Loucy (cell line): Measurements from ENCODE around the gene SLC25A15.
"Not testable (repeated sequence)": the region's sequence is repeated elsewhere in the genome, so short reads cannot be mapped to it uniquely, and the experiment has no call there.

Source experiments
- H2AFZ ChIP-seq: fragments of 200-600 bp; sonication (generic); 2 replicates; pipeline ENCODE4 v1.6.0; 2016; ENCODE audit warnings: antibody characterized with exemption, mild to moderate bottlenecking, low read length, moderate library complexity
- H3F3A ChIP-seq: fragments of 200-600 bp; 2 replicates; pipeline ENCODE4 v1.6.0; 2016; ENCODE audit warnings: antibody characterized with exemption, low read depth, mild to moderate bottlenecking
- H3K27me3 ChIP-seq: fragments of 200-600 bp; sonication (generic); 2 replicates; pipeline ENCODE4 v1.6.1; 2014; ENCODE audit warnings: low read length, mild to moderate bottlenecking; ENCODE audit not compliant: insufficient read depth, poor library complexity, severe bottlenecking
- H3K36me3 ChIP-seq: fragments of 200-600 bp; sonication (generic); 2 replicates; pipeline ENCODE4 v1.6.1; 2016; ENCODE audit warnings: low read length; ENCODE audit not compliant: insufficient read depth
- H3K4me1 ChIP-seq: fragments of 200-600 bp; sonication (generic); 2 replicates; pipeline ENCODE4 v1.5.1; 2014; ENCODE audit warnings: low read length, mild to moderate bottlenecking; ENCODE audit not compliant: insufficient read depth, poor library complexity, severe bottlenecking
- H3K4me2 ChIP-seq: fragments of 200-600 bp; sonication (generic); 2 replicates; pipeline ENCODE4 v1.6.0; 2014; ENCODE audit warnings: antibody characterized with exemption, low read length, low read depth, mild to moderate bottlenecking; ENCODE audit not compliant: poor library complexity, severe bottlenecking
- H3K4me3 ChIP-seq: fragments of 200-600 bp; sonication (generic); 2 replicates; pipeline ENCODE4 v1.5.1; 2014; ENCODE audit warnings: low read length, mild to moderate bottlenecking, mixed read lengths; ENCODE audit not compliant: poor library complexity, severe bottlenecking
- H3K79me2 ChIP-seq: fragments of 200-600 bp; sonication (generic); 2 replicates; pipeline ENCODE4 v1.6.1; 2014; ENCODE audit warnings: low read length; ENCODE audit not compliant: insufficient read depth
- H3K9ac ChIP-seq: fragments of 200-600 bp; sonication (generic); 2 replicates; pipeline ENCODE4 v1.6.0; 2014; ENCODE audit warnings: mild to moderate bottlenecking, low read depth, low read length, moderate library complexity; ENCODE audit not compliant: poor library complexity, severe bottlenecking
- H3K9me2 ChIP-seq: fragments of 200-600 bp; sonication (generic); replicated peaks from 2 replicates; pipeline ENCODE4 v1.6.1; 2016; ENCODE audit warnings: low read depth, low read length, mixed read lengths
- H3K9me3 ChIP-seq: fragments of 200-600 bp; sonication (generic); 2 replicates; pipeline ENCODE4 v1.6.1; 2014; ENCODE audit warnings: mild to moderate bottlenecking, antibody characterized with exemption, low read length, low read depth; ENCODE audit not compliant: insufficient read depth
- H4K20me1 ChIP-seq: fragments of 200-600 bp; sonication (generic); 2 replicates; pipeline ENCODE4 v1.6.0; 2014; ENCODE audit warnings: antibody characterized with exemption, low read length, mild to moderate bottlenecking; ENCODE audit not compliant: insufficient read depth, poor library complexity, severe bottlenecking
- EZH2phosphoT487 ChIP-seq: fragments of 200-600 bp; IDR thresholded peaks from 2 replicates; pipeline ENCODE4 v1.6.1; 2018; ENCODE audit warnings: antibody characterized with exemption, mild to moderate bottlenecking, moderate library complexity, borderline replicate concordance
- TF ChIP-seq, protein P1 (sequence below): fragments of 200-600 bp; sonication (generic); conservative IDR thresholded peaks from 2 replicates; pipeline ENCODE4 v1.5.1; 2014; ENCODE audit warnings: mild to moderate bottlenecking, antibody characterized with exemption, low read length

The SLC25A15 gene

DNA sequence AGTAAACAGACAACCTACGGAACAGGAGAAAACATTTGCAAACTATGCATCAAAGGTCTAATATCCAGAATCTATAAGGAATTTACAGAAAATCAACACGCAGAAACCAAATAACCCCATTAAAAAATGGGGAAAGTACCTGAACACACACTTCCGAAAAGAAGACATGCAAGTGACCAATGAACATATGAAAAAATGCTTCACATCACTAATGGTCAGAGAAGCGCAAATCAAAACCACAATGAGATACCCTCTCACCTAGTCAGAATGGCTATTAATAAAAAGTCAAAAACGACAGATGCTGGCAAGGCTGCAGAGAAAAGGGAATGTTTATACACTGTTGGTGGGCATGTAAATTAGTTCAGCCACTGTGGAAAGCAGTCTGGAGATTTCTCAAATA, 29.5 kb downstream of the SLC25A15 start:
- Histone ChIP-seq H3K79me2 (no peaks in the 10 kb centered on the region), H3K9me2 (no peaks in the 10 kb centered on the region), H2AFZ (no peak overlapping the region), H4K20me1 (no peaks in the 10 kb centered on the region), H3K9ac (no peak overlapping the region), H3K27me3 (no peaks in the 10 kb centered on the region), H3F3A (no peaks in the 10 kb centered on the region), H3K4me1 (no peaks in the 10 kb centered on the region), H3K4me3 (no peak overlapping the region), H3K4me2 (no peak overlapping the region), H3K36me3 (no peaks in the 10 kb centered on the region), H3K9me3 (no peaks in the 10 kb centered on the region)
- no peak for TF ChIP-seq EZH2phosphoT487
- TF ChIP-seq, protein P1, sequence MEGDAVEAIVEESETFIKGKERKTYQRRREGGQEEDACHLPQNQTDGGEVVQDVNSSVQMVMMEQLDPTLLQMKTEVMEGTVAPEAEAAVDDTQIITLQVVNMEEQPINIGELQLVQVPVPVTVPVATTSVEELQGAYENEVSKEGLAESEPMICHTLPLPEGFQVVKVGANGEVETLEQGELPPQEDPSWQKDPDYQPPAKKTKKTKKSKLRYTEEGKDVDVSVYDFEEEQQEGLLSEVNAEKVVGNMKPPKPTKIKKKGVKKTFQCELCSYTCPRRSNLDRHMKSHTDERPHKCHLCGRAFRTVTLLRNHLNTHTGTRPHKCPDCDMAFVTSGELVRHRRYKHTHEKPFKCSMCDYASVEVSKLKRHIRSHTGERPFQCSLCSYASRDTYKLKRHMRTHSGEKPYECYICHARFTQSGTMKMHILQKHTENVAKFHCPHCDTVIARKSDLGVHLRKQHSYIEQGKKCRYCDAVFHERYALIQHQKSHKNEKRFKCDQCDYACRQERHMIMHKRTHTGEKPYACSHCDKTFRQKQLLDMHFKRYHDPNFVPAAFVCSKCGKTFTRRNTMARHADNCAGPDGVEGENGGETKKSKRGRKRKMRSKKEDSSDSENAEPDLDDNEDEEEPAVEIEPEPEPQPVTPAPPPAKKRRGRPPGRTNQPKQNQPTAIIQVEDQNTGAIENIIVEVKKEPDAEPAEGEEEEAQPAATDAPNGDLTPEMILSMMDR = no peak

DNA sequence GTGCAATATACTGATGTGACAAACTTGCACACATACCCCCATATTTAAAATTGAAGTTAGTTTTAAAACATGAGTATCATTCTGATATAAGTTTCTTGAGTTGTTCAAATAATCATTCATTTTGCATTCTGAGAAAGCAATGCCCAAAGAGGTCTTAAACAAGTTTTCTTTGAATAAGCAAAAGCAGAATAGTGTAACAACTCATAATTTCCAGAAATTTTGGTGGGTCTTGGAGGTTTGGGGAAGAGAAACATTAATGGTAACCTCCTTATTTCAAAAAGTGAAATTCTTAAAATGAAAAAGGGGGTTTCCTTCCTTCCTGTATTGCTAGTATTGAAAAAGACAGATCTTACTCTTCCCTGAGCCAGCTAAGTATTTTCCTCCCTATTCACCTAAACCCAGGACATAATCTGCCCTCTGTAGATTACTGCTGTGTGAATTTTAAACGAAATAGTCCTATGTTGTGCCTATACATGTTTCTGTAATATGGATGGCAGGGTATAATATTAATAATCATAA, 30.4 kb downstream of the SLC25A15 start:
- Histone ChIP-seq H3K4me3 (no peak overlapping the region), H2AFZ (no peak overlapping the region), H3F3A (no peaks in the 10 kb centered on the region), H4K20me1 (no peaks in the 10 kb centered on the region), H3K79me2 (no peaks in the 10 kb centered on the region), H3K4me1 (no peaks in the 10 kb centered on the region), H3K9me3 (no peaks in the 10 kb centered on the region), H3K9me2 (no peaks in the 10 kb centered on the region), H3K27me3 (no peaks in the 10 kb centered on the region), H3K9ac (no peak overlapping the region), H3K36me3 (no peaks in the 10 kb centered on the region), H3K4me2 (no peak overlapping the region)
- TF ChIP-seq, protein P1 = no peak
- no peak for TF ChIP-seq EZH2phosphoT487

DNA sequence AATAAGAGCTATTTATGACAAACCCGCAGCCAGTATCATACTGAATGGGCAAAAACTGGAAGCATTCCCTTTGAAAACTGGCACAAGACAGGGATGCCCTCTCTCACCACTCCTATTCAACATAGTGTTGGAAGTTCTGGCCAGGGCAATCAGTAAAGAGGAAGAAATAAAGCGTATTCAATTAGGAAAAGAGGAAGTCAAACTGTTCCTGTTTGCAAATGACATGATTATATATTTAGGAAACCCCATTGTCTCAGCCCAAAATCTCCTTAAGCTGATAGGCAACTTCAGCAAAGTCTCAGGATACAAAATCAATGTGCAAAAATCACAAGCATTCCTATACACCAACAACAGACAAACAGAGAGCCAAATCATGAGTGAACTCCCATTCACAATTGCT, 50.3 kb downstream of the SLC25A15 start:
- not testable (repeated sequence) for H2AFZ ChIP-seq, H3K9me3 ChIP-seq, H3K27me3 ChIP-seq, H4K20me1 ChIP-seq, H3K4me1 ChIP-seq, H3F3A ChIP-seq, H3K9me2 ChIP-seq, H3K4me2 ChIP-seq, H3K79me2 ChIP-seq, H3K4me3 ChIP-seq, H3K36me3 ChIP-seq, H3K9ac ChIP-seq

DNA sequence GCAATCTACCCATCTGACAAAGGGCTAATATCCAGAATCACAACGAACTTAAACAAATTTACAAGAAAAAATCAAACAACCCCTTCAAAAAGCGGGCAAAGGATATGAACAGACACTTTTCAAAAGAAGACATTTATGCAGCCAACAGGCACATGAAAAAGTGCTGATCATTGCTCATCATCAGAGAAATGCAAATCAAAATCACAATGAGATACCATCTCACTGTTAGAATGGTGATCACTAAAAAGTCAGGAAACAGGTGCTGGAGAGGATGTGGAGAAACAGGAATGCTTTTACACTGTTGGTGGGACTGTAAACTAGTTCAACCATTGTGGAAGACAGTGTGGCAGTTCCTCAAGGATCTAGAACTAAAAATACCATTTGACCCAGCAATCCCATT, 51.5 kb downstream of the SLC25A15 start:
- not testable (repeated sequence) for H3K9ac ChIP-seq, H3K27me3 ChIP-seq, H2AFZ ChIP-seq, H3K4me2 ChIP-seq, H3K36me3 ChIP-seq, H3K4me3 ChIP-seq, H3K4me1 ChIP-seq, H3K9me2 ChIP-seq, H4K20me1 ChIP-seq, H3K9me3 ChIP-seq, H3F3A ChIP-seq, H3K79me2 ChIP-seq
